Stimulated activated CD4-positive, alpha-beta T cell treated with anti-CD3 and anti-CD28 coated beads, Interleukin-12 subunit alpha, Interleukin-12 subunit beta, amount 100 ng/mL, for 48 hours (primary cell): ENCODE data around the gene CSF2.
A peak's percentile ranks its signal among the peaks of the same experiment; 100 is the strongest.

ENCODE experiments used
- DNase-seq, 3 donors: peaks; one replicate each; pipeline ENCODE4 v3.0.0-alpha.2; 2020; ENCODE audit warnings: low read depth in 2 of 3, low spot score in 1 of 3

Gene CSF2

GRCh38 chr5:132086277-132086794 lies 12.7 kb downstream of the CSF2 start:
- no peak for DNase-seq

GRCh38 chr5:132087176-132087575 lies 13.6 kb downstream of the CSF2 start:
- no peak for DNase-seq

- no peak for DNase-seq
Measured at GRCh38 chr5:132087661-132088060, 14.1 kb downstream of the CSF2 start.

GRCh38 chr5:132089363-132089762 lies 15.8 kb downstream of the CSF2 start:
- no peak for DNase-seq

- no peak for DNase-seq
Measured at GRCh38 chr5:132090107-132090506, 16.5 kb downstream of the CSF2 start.

DNA sequence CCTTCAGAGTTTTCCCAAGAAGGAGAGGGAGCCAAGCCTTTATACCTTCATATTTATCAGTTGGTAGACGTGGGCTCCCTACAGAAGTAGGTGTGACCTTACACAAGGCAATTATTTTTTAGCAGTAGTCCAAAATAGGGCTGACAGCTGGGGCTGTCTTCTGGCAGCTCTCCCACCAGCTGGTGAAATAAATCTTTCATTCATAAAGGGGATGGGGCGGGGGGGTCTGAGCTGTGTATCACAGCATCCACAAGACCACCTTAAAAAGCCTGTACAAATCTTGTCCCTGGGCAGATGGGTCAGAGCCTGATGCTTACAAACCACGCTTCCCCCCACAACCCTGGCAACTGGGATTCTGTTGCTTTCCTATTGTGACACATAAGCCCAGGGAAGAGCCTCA lies 19.7 kb downstream of the CSF2 start:
- no peak for DNase-seq

DNA sequence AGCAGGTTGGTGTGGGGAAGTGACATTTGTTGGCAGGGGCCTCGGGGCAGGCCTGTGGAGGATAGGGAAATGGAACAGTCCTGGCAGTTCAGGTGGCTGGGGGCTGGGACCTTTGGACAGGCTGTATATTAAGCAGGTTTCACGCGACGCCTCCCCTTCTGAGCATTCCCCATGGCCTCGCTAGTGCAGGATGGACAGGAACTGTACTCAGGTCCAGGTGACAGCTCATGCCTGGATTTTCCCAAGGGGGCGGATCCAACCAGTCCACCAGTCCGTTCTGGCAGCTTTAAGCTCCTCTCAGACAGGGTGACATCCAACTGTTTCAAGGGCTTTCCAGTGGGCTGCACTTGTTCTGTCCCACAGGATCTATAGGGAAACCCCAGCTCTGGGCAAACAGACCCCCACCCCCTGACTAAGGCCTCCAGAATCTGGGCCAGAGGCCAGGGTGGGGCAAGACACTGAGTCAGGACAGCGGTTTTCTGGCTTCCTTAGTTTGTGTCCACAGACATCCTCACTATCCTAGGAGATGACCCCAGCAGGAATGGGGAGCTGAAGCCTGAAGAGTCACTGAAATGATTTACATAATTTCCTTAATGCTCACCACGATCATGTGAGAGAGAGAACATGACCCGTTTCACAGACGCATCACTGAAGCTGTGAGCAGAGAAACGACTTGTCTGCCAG lies 20.9 kb downstream of the CSF2 start:
- no peak for DNase-seq

- no peak for DNase-seq
Measured at GRCh38 chr5:132095077-132095410, 21.5 kb downstream of the CSF2 start.

DNA sequence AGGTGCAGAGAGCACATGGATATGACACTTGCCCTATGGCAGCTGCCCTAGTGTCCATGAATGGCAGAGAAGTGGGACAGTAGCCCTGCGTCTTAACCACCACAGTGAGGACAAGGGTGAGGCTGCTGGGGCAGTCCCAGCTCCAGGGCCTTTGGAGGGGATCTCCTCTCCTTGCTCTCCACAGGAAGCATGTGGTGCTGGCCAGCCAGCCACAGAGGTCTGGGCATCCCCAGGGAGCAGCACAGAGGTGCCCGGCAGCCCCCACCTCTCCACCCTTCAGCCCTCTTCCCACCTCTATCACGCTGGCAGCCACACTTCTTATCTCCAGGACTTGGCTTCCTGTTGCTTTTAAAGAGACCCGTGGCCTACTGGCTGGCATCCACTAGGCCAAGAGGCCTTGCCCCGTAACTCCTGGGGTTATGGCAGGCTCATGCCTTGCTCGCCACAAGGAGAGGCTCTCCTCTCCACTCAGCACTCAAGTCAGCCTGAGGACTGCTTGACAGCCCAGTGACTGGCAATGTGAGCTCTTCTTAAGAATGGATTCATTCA lies 21.9 kb downstream of the CSF2 start:
- no peak for DNase-seq

GRCh38 chr5:132096904-132097303 lies 23.3 kb downstream of the CSF2 start:
- DNase-seq = no peak

DNA sequence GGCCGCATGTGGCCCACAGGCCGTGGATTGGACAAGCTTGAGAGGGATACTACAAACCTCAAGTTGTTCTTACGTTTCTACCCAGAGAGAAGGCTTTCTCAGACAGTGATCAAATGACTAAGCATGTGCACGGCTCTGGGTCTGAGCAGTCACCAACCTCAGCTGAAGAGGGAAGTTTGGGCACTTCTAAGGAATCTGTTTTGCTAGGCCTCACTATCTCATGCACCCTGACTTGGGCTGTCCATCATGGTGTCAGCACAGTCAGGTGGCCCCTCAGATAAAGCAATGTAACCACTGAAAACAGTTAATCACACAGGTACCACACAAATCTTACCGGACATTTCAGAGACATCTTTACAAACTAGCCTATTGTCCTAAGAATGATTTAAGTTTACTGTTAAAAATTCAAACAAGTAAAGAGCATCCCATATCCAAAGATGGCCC lies 24.6 kb downstream of the CSF2 start:
- no peak for DNase-seq

GRCh38 chr5:132098621-132099020 lies 25.0 kb downstream of the CSF2 start:
- DNase-seq = no peak

- peak; percentile 61 to 81 (median 67) for DNase-seq
Measured at GRCh38 chr5:132099076-132099748, 25.6 kb downstream of the CSF2 start.

- DNase-seq = no peak
Measured at GRCh38 chr5:132099905-132100304, 26.3 kb downstream of the CSF2 start.

DNA sequence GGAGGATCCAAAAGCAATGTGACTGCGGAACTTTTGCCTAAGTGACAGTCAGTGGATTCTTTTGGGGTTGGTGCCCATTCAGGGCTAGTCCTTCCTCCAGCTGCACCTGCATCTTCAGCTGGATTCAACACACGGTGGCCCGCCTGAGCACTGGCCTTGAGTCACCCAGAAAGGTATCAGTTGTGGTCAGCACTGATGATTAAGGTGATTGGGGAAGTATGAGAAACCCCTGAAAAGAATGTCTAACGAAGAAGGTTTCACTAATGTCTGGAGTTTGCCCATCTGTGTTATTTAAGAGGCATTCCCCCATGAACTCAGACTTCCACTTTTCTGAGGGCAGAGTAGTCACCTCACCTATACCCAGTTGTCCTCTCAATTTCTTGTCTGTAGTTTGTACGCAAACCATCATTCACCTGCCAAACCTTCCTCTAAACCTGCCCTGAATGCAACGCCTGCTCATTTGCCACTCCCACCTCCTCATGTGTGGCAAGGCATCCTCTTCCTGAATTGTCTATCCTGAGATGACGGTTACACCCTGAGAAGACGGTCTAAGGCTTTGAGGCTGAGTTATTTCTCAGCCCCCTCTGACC lies 27.2 kb downstream of the CSF2 start:
- no peak for DNase-seq

DNA sequence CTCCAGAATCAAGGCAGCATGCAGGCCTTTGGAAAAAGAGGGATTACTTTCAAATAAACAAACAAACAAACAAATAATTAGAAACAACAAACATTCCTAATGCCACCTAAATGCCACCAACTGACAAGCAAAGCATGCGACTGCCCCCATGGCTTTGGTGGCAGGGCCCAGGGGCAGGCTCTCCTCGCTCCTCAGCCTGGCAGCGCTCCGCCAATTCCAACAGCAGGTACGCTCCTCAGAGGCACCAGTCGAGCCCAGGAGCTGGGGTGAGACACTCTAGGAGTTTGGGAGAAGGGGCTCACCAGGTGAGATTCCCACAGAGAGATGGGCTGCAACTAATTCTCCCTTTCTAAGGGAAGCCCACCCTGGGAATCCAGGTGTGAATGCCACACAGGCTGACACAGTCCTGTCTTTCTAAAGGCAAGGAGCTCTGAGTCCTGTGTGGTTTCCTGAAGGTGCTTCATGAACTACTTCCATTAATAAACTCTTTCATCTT lies 27.8 kb downstream of the CSF2 start:
- DNase-seq = no peak

- DNase-seq = peak in 2 of 3 donors; percentile 43 to 52
Measured at GRCh38 chr5:132102101-132102701, 28.6 kb downstream of the CSF2 start.

GRCh38 chr5:132102944-132103331 lies 29.3 kb downstream of the CSF2 start:
- DNase-seq = no peak

- peak; percentile 55 to 76 (median 57) for DNase-seq
Measured at GRCh38 chr5:132103332-132103951, 29.9 kb downstream of the CSF2 start.

GRCh38 chr5:132103969-132104391 lies 30.4 kb downstream of the CSF2 start:
- no peak for DNase-seq

- no peak for DNase-seq
Measured at GRCh38 chr5:132104556-132104955, 31.0 kb downstream of the CSF2 start.
